Activated T-helper 1 cell treated with Interleukin-2 at 50 U/mL for 16 hours (primary cell): ENCODE measurements around the gene FCGR3A.

ENCODE experiments used
- DNase-seq: peaks from one replicate; pipeline ENCODE4 v3.0.0-alpha.2; 2020; ENCODE audit warnings: low read depth

Gene FCGR3A

GRCh38 chr1:161501234-161501633, 48.4 kb downstream of the FCGR3A start:
- no peak for DNase-seq

GRCh38 chr1:161499099-161500039, 50.2 kb downstream of the FCGR3A start:
- no peak for DNase-seq

- no peak for DNase-seq
Measured at GRCh38 chr1:161498646-161499045, 51.0 kb downstream of the FCGR3A start.

- no peak for DNase-seq
Measured at GRCh38 chr1:161497961-161498360, 51.7 kb downstream of the FCGR3A start.

GRCh38 chr1:161495490-161495889, 54.1 kb downstream of the FCGR3A start:
- DNase-seq = no peak

GRCh38 chr1:161494091-161494735, 55.4 kb downstream of the FCGR3A start:
- DNase-seq = no peak

GRCh38 chr1:161492827-161493226, 56.8 kb downstream of the FCGR3A start:
- DNase-seq = no peak
